ENCODE measurements around the gene NEDD4.

DNA sequence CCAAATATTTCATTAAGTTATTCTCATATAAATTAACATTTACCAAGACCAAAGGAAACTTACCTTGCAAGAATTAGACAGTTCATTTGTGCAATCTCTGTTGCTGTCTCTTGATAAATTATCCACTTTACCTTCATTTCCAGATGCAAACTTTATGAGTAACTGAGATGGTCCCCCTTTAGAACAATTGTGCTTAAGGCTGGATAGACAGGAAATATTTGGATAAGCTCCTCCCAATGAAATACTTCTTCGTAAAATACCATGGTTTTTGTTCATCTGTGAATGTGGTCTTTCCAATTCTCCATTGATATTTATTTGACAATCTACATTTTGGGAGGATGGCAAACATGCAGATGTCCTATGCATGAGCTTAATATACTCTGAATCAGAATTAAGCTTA lies 78.2 kb downstream of the NEDD4 start:
- TF ChIP-seq POLR2AphosphoS5 (IDR thresholded peaks at IDR 0.05; ENCODE audit: low read depth, low read length) (no peak), POLR2A (IDR thresholded peaks at IDR 0.05; ENCODE audit: low read depth, low read length) (no peak), TAF1 (IDR thresholded peaks at IDR 0.05; ENCODE audit: borderline replicate concordance, low read depth, low read length) (no peak)
